Testis (tissue), 5 donors: ENCODE data around the gene RNU6-8. TPM values are rescaled to one million over a fixed set of nuclear protein-coding genes. Genes with fewer than 3 reads are reported as not detected.

Experiments
- DNase-seq: peaks from one replicate; pipeline ENCODE4 v3.0.0-alpha.2; 2019
- H3K27ac ChIP-seq, 2 donors: fragments of 200-600 bp; sonication (generic); one replicate each; pipeline ENCODE4 v1.5.1; 2019
- H3K27me3 ChIP-seq: fragments of 200-600 bp; sonication (generic); one replicate; pipeline ENCODE4 v1.5.1; 2019
- H3K36me3 ChIP-seq: fragments of 200-600 bp; sonication (generic); one replicate; pipeline ENCODE4 v1.5.1; 2017; ENCODE audit warnings: low read depth; ENCODE audit errors: missing control alignments
- H3K4me1 ChIP-seq: fragments of 200-600 bp; sonication (generic); one replicate; pipeline ENCODE4 v1.5.1; 2019
- H3K4me3 ChIP-seq, 2 donors: fragments of 200-600 bp; sonication (generic); one replicate each; pipeline ENCODE4 v1.5.1; 2017 to 2019
- H3K9me3 ChIP-seq: fragments of 200-600 bp; sonication (generic); one replicate; pipeline ENCODE4 v1.5.1; 2017
- POLR2A ChIP-seq: fragments of 450-650 bp; IDR thresholded peaks from one replicate; pipeline ENCODE4 v1.6.1; 2017; ENCODE audit warnings: antibody characterized with exemption, mild to moderate bottlenecking, moderate library complexity
- WGBS, 2 donors: methylation state at CpG; one replicate each; pipeline ENCODE4 v1.1.5; 2018; 5-methylcytosine and 5-hydroxymethylcytosine counted together
- intact Hi-C: fragments of 100-400 bp; cut with DNase I; formaldehyde crosslinking; loops from one replicate; pipeline ENCODE4 v1.15.1; 2023; ENCODE audit warnings: low total_unique reads
- long read RNA-seq, 2 donors: transcript quantifications; one replicate each; lab custom pipeline, GENCODE V29; 2026
- polyA plus RNA-seq: library from polyadenylated mRNA; stranded (reverse); fragments of 350-450 nt; fragmentation: Illumina TruSeq; extraction: RNeasy Lipid Tissue Mini Kit (QIAGEN cat#74804); gene quantifications from one replicate; pipeline ENCODE4 v1.2.3, GENCODE V29; 2014; ENCODE audit warnings: low read depth, low replicate concordance; ENCODE audit not compliant: insufficient read depth
- total RNA-seq, 2 donors: library from RNA; depleted of rRNA; stranded (reverse); fragments of >200 nt; gene quantifications; one replicate each; pipeline ENCODE4 v1.2.3, GENCODE V29; 2016
- TF ChIP-seq, protein P1 (sequence below), 3 experiments: fragments of 450-650 bp in 2 of 3; fragments of 200-600 bp in 1 of 3; sonication (generic) in 1 of 3; IDR thresholded peaks; one replicate each; pipeline ENCODE4 v1.5.1; 2016 to 2019; ENCODE audit warnings: antibody characterized with exemption in 3 of 3, mild to moderate bottlenecking in 2 of 3, moderate library complexity in 1 of 3

The RNU6-8 gene
- total RNA-seq (not detected), polyA plus RNA-seq (not detected)
- long read RNA-seq, donor 1 = 0 reads
- long read RNA-seq, donor 2 = 0 reads

DNA sequence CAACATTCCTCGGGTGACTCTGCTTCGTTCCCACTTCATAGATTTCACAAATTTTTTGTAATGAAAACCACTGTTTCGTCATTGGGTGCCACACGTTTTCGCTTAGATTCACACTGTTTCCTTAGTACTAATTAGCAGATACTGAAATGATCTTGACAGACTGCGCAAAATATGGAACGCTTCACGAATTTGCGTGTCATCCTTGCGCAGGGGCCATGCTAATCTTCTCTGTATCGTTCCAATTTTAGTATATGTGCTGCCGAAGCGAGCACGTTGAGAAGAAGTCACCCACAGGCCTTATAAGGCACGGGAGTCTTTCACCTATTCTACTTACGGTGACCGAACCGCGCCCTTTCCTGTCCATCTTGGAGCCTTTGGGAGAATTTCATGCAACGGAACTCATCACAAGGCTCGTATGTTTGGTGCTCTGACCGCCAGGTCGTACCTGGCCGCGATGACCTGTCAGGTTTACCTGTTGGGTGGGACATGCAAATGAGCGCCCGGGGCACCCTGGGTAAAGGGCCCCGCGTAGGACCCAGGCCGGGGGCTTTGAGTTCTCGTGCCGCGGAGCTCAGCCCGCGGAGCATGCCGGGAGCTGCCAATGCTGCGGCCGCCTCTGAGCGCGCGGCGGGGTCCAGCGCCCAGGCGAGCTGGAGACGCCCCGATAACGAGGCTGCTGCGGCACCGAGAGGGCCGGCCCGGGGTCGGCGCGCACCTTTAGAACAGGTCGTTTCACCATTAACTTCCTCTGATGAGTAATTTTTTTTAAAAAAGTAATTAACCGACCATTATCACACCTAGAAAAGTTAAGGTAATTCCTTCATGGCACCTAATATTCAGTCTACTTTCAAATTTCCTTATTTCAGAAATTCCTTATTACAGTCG is at the start of gene RNU6-8:
Gene RNU6-8, minus strand, starts transcription at position 272 of the 885 bp plus-strand sequence.
- H3K4me1 ChIP-seq = no peaks in the 10 kb centered on the region
- 0% methylated on average over 48 to 51 of the region's 57 CpGs for WGBS, 2 donors
- intact Hi-C loops = loop anchor here (2.0 kb wide), 1 partner anchor 126 kb away; the partner anchor contains the start of gene ARHGAP5

DNA sequence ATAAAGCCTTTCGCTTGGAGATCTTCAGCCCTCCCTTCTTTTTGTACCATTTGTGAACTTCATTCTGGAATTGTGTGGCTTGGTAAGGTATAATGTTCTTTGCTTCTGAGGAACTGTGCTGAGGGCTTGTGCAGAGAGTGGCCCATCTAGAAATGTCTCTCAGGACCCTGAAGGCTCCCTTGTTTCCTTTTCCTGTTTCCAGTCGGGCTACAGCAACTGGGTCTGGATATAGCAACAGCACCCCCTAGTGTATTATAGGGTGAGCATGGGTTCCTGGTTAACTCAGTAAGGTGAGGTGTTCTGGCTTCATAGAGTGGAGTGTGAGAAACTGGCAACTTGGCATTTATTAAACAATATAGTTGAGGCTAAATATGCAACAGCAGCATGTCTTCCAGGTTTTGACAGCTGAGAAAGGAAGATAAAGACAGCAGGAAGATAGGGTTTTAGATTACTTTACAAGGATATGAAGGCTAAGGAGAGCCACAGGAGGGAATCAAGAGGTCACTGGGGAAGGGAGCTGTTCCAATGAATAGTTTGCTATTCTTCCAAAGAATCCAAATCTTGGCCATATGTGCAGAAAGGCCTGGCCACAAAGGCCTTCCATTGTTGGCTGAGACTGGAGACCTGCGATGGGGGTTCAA is 49.1 kb upstream of the RNU6-8 start:
- 59 to 61% methylated on average over 3 of the region's 3 CpGs for WGBS, 2 donors
- intact Hi-C loops = loop anchor here (10.0 kb wide), 2 partner anchors 223 to 317 kb away; no protein-coding TSS in a partner anchor
- Histone ChIP-seq H3K4me1 (peaks cover 11% of the 10 kb centered on the region), H3K4me3 (no peak overlapping the region), H3K36me3 (no peaks in the 10 kb centered on the region), H3K27me3 (no peaks in the 10 kb centered on the region), H3K27ac (no peak overlapping the region), H3K9me3 (no peaks in the 10 kb centered on the region)
- peak; percentile 76 for DNase-seq
- TF ChIP-seq POLR2A = no peak
- TF ChIP-seq, protein P1, sequence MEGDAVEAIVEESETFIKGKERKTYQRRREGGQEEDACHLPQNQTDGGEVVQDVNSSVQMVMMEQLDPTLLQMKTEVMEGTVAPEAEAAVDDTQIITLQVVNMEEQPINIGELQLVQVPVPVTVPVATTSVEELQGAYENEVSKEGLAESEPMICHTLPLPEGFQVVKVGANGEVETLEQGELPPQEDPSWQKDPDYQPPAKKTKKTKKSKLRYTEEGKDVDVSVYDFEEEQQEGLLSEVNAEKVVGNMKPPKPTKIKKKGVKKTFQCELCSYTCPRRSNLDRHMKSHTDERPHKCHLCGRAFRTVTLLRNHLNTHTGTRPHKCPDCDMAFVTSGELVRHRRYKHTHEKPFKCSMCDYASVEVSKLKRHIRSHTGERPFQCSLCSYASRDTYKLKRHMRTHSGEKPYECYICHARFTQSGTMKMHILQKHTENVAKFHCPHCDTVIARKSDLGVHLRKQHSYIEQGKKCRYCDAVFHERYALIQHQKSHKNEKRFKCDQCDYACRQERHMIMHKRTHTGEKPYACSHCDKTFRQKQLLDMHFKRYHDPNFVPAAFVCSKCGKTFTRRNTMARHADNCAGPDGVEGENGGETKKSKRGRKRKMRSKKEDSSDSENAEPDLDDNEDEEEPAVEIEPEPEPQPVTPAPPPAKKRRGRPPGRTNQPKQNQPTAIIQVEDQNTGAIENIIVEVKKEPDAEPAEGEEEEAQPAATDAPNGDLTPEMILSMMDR (IDR thresholded peaks at IDR 0.05) = peak; percentile 71 to 74 (median 71)

More for the DNA sequence above, at the start of gene RNU6-8:
- Histone ChIP-seq H3K27me3 (no peaks in the 10 kb centered on the region), H3K4me3 (peak within 1 kb of the TSS; percentile 82 to 96), H3K27ac (peak within 1 kb of the TSS; percentile 89 to 97), H3K9me3 (no peaks in the 10 kb centered on the region), H3K36me3 (no peaks in the 10 kb centered on the region)
- peak; percentile 96 for DNase-seq
- TF ChIP-seq POLR2A = no peak
- TF ChIP-seq, protein P1 (IDR thresholded peaks at IDR 0.05) = no peak

DNA sequence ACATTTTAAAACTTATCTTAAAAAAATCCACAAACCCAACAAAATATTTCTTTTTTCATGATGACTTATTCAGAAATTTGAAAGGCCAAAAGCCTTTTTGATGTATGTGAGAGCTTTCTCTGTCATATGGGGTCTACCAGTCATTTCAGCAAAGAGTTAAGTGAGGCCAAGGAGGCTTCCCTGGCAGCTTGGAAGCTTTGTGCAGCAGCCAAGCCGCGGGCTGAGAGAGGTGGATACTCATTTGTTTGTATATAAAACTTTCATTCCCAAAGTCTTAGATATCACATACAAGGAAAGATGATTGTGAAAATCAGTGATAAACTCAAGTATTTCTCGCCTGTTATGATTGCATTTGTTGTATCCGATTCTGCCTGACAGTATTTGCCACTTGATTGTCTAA is 48.5 kb upstream of the RNU6-8 start:
- H3K27me3 ChIP-seq = no peaks in the 10 kb centered on the region
- TF ChIP-seq, protein P1 (IDR thresholded peaks at IDR 0.05) = no peak
- no peak for TF ChIP-seq POLR2A
- 67% methylated on average over 4 of the region's 4 CpGs for WGBS, 2 donors
- no peak for DNase-seq
- peaks cover 11% of the 10 kb centered on the region for H3K4me1 ChIP-seq
- intact Hi-C loops = loop anchor here (10.0 kb wide), 2 partner anchors 223 to 317 kb away; no protein-coding TSS in a partner anchor
- no peak overlapping the region for H3K4me3 ChIP-seq
- no peaks in the 10 kb centered on the region for H3K36me3 ChIP-seq
- no peaks in the 10 kb centered on the region for H3K9me3 ChIP-seq
- no peak overlapping the region for H3K27ac ChIP-seq

DNA sequence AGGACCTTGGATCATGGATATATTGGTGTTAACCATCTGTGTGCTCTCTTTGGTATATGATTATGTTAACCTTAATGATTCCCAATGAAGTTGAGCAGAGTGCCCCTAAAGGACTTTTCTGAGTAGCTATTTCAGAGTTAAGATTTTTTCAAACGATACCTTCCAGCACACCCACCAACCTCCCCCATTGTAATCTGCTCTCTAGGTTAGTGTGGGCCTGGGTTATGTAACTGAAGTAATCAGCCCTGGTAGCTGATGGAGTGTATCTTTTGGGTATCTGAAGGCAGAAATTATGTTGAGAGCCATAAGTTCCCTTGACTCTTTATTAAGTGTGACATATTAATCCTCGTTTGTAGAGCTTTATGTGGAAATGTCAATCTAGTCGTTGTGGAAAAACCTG is 47.6 kb upstream of the RNU6-8 start:
- no peaks in the 10 kb centered on the region for H3K9me3 ChIP-seq
- 86 to 93% methylated on average over 3 of the region's 3 CpGs for WGBS, 2 donors
- no peak overlapping the region for H3K27ac ChIP-seq
- no peak for TF ChIP-seq POLR2A
- TF ChIP-seq, protein P1 (IDR thresholded peaks at IDR 0.05) = no peak
- intact Hi-C loops = loop anchor here (10.0 kb wide), 2 partner anchors 224 to 316 kb away; no protein-coding TSS in a partner anchor
- no peak for DNase-seq
- no peak overlapping the region for H3K4me3 ChIP-seq
- H3K27me3 ChIP-seq = no peaks in the 10 kb centered on the region
- no peaks in the 10 kb centered on the region for H3K36me3 ChIP-seq
- H3K4me1 ChIP-seq = peaks cover 11% of the 10 kb centered on the region
